Endothelial cell (in vitro differentiated cells): ENCODE results near the gene RNF31. TPM values are rescaled to one million over a fixed set of nuclear protein-coding genes. Genes with fewer than 3 reads are reported as not detected.

Source experiments
- DNase-seq: peaks from one replicate; pipeline ENCODE4 v3.0.0; 2021; ENCODE audit warnings: low spot score
- H3K27ac Mint-ChIP-seq: one replicate; pipeline ENCODE4 v1.8.0; 2021; ENCODE audit warnings: mixed read lengths, inconsistent platforms; ENCODE audit not compliant: unreplicated experiment
- H3K27me3 Mint-ChIP-seq: one replicate; pipeline ENCODE4 v1.8.0; 2021; ENCODE audit warnings: mild to moderate bottlenecking, moderate library complexity, mixed read lengths, inconsistent platforms; ENCODE audit not compliant: unreplicated experiment
- H3K36me3 Mint-ChIP-seq: one replicate; pipeline ENCODE4 v1.8.0; 2021; ENCODE audit warnings: mild to moderate bottlenecking, low read depth, mixed read lengths, inconsistent platforms; ENCODE audit not compliant: unreplicated experiment
- H3K4me1 Mint-ChIP-seq: one replicate; pipeline ENCODE4 v1.8.0; 2021; ENCODE audit warnings: mild to moderate bottlenecking, mixed read lengths, inconsistent platforms; ENCODE audit not compliant: unreplicated experiment
- H3K4me3 Mint-ChIP-seq: one replicate; pipeline ENCODE4 v1.8.0; 2021; ENCODE audit warnings: mild to moderate bottlenecking, mixed read lengths, inconsistent platforms; ENCODE audit not compliant: unreplicated experiment
- H3K9me3 Mint-ChIP-seq: one replicate; pipeline ENCODE4 v1.8.0; 2021; ENCODE audit warnings: mixed read lengths, inconsistent platforms; ENCODE audit not compliant: unreplicated experiment
- total RNA-seq: library from RNA; stranded (reverse); fragmentation: NEBNext Ultra II Directional; extraction: Animal tissue kit (Norgen Biotek cat#: 25700); gene quantifications from one replicate; pipeline ENCODE4 v1.2.1, GENCODE V29; 2021; ENCODE audit not compliant: unreplicated experiment
- TF ChIP-seq, protein P1 (sequence below): fragments of 200-600 bp; sonication (generic); IDR thresholded peaks from one replicate; pipeline ENCODE4 v1.5.0; 2021; ENCODE audit warnings: antibody characterized with exemption; ENCODE audit not compliant: unreplicated experiment

RNF31 gene
- total RNA-seq, 1 donor from 2014 or later = 90.2 TPM

DNA sequence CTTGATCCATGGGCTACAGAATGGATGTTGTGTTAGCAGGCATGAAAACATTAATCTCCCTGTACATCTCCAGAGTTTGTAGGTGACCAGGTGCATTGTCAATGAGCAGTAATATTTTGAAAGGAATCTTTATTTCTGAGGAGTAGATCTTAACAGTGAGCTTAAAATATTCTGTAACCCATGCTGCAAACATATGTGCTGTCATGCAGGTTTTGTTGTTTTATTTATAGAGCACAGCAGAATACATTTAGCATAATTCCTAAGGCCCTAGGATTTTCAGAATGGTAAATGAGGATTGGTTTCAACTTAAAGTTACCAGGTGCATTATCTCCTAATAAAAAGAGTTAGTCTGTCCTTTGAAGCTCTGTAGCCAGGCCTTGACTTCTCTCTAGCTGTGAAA, 20.4 kb upstream of the RNF31 start:
- H3K4me3 Mint-ChIP-seq = no peak overlapping the region
- no peaks in the 10 kb centered on the region for H3K9me3 Mint-ChIP-seq
- peaks cover 14% of the 10 kb centered on the region for H3K36me3 Mint-ChIP-seq
- peaks cover 9% of the 10 kb centered on the region for H3K4me1 Mint-ChIP-seq
- TF ChIP-seq, protein P1, sequence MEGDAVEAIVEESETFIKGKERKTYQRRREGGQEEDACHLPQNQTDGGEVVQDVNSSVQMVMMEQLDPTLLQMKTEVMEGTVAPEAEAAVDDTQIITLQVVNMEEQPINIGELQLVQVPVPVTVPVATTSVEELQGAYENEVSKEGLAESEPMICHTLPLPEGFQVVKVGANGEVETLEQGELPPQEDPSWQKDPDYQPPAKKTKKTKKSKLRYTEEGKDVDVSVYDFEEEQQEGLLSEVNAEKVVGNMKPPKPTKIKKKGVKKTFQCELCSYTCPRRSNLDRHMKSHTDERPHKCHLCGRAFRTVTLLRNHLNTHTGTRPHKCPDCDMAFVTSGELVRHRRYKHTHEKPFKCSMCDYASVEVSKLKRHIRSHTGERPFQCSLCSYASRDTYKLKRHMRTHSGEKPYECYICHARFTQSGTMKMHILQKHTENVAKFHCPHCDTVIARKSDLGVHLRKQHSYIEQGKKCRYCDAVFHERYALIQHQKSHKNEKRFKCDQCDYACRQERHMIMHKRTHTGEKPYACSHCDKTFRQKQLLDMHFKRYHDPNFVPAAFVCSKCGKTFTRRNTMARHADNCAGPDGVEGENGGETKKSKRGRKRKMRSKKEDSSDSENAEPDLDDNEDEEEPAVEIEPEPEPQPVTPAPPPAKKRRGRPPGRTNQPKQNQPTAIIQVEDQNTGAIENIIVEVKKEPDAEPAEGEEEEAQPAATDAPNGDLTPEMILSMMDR = no peak
- no peak overlapping the region for H3K27ac Mint-ChIP-seq
- peaks cover 1% of the 10 kb centered on the region for H3K27me3 Mint-ChIP-seq
- no peak for DNase-seq

DNA sequence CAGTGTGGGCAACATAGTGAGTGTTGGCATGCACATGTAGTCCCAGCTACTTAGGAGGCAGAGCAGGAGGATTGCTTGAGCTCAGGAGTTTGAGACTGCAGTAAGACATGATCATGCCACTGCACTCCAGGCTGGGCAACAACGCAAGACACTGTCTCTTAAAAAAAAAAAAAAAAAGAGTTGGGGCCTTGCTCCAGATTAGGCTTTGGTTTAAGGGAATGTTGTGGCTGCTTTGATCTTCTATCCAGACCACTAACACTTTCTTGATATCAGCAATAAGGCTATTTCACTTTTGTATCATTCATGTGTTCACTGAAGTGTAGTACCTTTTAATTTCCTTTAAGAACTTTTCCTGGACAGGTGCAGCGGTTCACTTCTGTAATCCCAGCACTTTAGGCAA, 19.6 kb upstream of the RNF31 start:
- Mint-ChIP-seq H3K27ac (no peak overlapping the region), H3K27me3 (peaks cover 2% of the 10 kb centered on the region), H3K4me3 (no peak overlapping the region), H3K4me1 (peaks cover 15% of the 10 kb centered on the region), H3K9me3 (no peaks in the 10 kb centered on the region), H3K36me3 (peaks cover 11% of the 10 kb centered on the region)
- DNase-seq = no peak
- TF ChIP-seq, protein P1 = no peak

DNA sequence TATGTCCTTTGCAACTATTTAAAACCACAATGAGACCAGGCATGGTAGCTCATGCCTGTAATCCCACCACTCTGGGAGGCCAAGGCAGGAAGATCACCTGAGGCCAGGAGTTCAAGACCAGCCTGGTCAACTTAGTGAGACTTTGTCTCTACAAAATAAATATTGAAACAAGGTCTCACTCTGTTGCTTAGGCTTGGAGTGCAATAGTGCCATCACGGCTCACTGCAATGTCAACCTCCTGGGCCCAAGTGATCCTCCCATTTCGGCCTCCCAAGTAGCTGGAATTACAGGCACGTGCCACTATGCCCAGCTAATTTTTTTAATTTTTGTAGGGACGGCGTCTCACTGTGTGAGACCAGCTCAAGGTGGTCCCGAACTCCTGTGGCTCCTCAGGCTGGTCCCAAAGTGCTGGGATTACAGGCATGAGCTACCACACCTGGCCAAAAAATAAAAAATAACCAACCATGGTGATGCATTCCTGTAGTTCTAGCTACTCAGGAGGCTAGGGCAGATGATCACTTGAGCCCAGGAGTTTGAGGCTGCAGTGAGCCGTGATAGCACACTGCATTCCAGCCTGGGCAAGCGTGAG, 17.8 kb upstream of the RNF31 start:
- H3K27ac Mint-ChIP-seq = no peak overlapping the region

DNA sequence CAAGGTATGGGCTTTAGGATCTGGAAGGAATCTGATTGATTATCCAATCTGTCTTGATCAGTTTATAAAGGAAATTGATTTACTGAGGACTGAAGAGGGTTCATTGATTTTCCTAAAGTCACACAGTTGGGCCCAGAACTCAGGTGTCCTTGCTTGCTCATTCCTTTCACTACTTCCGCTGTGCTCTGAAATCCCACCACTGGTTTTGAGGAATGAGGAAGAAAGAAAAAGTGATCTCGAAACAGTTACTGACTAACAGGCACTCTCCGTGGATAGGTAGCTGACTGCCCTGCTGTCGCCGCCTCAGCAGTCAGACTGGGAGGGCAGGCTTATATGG, 16.9 kb upstream of the RNF31 start, which contains the start of gene FITM1:
Gene FITM1, plus strand, starts transcription at position 280 of the 337 bp plus-strand sequence. CDS start 905 bp downstream, outside the sequence.
- DNase-seq = no peak
- Mint-ChIP-seq H3K9me3 (no peaks in the 10 kb centered on the region), H3K27ac (no peak within 1 kb of the TSS), H3K4me3 (no peak within 1 kb of the TSS), H3K36me3 (peaks cover 4% of the 10 kb centered on the region), H3K4me1 (peaks cover 23% of the 10 kb centered on the region), H3K27me3 (peaks cover 9% of the 10 kb centered on the region)
- TF ChIP-seq, protein P1 = no peak

More for the DNA sequence above, 17.8 kb upstream of the RNF31 start:
- Mint-ChIP-seq H3K9me3 (no peaks in the 10 kb centered on the region), H3K4me1 (peaks cover 19% of the 10 kb centered on the region), H3K27me3 (peaks cover 5% of the 10 kb centered on the region), H3K4me3 (no peak overlapping the region), H3K36me3 (no peaks in the 10 kb centered on the region)
- DNase-seq = no peak
- TF ChIP-seq, protein P1 = no peak

DNA sequence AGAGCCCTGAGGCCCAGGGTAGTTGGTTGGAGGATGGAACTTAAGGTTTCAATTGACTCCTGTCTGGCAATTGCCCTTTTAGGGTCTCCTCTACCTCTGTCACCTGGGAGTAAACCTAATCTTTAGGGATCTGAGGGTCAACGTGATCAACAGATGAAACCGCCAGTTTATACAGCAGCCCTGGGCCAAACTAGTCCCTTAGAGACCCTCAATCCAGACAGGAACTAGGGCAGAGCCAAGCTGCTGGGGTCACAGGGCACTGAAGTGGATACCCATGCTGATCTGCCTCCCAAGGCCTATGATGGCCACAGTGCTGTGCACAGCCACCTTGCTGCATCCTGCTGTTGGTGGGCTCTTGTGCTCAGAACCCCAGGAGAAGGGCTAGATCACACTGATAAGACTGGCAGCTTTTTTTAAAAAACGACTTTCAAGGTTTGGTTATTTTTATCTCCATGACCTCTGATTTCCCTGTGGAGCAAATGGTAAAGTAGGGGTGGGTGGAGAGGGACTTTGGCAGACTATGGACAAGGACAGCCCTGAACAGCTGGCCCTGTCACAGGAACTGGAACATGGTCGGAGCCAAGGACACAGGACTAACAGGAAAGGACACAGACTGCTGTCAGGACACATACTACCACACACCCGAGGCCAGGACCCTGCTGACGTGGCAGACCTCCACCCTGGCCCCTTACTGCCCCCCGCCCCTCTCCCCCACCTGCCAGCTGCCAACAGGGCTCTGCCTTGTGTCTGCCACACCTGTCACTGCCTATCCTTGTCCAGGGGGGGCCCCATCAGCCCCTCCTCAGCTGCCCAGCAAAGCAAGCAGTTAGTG, 16.4 kb upstream of the RNF31 start:
- no peak overlapping the region for H3K4me3 Mint-ChIP-seq
- DNase-seq = no peak
- no peak overlapping the region for H3K27ac Mint-ChIP-seq

More for the DNA sequence above, 16.4 kb upstream of the RNF31 start:
- H3K36me3 Mint-ChIP-seq = peaks cover 6% of the 10 kb centered on the region
- peaks cover 26% of the 10 kb centered on the region for H3K4me1 Mint-ChIP-seq
- TF ChIP-seq, protein P1 = no peak
- H3K9me3 Mint-ChIP-seq = no peaks in the 10 kb centered on the region
- peaks cover 11% of the 10 kb centered on the region for H3K27me3 Mint-ChIP-seq
